CD4-positive, alpha-beta T cell treated with Interleukin-2 at 100 ng/mL for 4 hours (primary cell): ENCODE measurements around the gene STK11IP.

Experiments used
- DNase-seq: peaks from one replicate; pipeline ENCODE4 v3.0.0-alpha.2; 2020; ENCODE audit warnings: low spot score

The STK11IP gene

DNA sequence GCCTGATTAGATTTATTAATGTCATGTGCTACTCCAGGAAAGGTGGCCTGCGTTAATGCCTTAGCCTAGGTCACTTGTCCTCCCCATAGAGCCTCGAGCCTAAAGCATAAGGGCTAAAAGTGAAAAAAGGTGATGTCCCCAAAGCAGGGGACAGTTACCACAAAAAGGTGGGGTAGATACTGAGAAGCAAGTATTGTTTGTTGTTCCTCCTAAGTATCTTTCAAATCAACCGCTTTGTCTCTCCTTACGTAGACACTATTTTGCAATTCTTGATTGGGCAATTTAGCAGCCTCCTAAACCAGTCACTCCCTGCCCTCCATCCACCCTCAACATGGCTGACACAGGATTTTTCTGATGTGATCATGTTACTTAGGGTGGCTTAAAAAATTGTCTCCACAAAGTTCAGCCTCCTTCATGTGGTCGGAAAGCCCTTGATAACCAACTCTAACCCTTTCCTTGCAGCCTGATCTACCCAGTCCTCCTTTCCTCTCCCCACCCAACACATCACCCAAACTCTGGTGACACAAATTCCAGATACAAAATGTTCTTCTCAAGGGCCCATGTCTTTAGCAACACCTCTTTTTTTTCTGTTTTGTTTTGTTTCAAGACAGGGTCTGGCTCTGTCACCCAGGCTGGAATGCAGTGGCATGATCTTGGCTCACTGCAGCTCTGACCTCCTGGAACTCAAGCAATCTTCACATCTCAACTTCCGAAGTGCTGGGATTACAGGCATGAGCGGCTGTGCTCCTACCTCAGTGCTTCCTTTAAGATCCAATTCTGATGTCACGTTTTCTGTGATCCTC is 18.6 kb upstream of the STK11IP start:
- DNase-seq: no peak

DNA sequence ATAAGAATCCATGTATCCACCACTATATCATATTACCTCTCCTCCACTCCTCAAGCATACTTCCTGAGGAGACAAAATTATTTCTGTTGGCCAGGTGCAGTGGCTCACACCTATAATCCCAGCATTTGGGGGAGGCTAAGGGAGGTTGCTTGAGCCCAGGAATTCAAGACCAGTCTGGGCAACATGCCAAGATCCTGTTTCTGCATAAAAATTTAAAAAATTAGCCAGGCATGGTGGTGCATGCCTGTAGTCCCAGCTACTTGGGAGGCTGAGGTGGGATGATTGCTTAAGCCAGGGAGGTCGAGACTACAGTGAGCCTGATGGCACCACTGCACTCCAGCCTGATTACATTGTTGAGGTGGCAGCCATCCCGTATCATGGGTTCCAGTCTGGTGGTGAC is 16.3 kb upstream of the STK11IP start:
- no peak for DNase-seq

DNA sequence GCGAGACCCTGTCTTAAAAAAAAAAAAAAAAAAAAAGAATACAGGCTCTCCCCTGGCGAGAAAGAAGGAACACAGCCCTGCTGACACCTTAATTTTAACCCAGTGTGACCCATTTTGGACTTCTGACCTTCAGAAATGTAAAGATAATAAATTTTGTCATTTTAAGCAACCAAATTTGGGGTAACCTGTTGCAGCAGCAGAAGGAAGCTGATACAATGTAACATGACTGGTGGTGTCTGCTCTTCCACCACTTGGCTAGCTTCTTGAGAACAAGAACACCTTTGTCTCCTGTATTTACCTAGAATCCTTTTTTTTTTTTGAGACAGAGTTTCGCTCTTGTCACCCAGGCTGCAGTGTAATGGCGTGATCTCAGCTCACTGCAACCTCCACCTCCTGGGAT is 6.6 kb upstream of the STK11IP start:
- DNase-seq: no peak

DNA sequence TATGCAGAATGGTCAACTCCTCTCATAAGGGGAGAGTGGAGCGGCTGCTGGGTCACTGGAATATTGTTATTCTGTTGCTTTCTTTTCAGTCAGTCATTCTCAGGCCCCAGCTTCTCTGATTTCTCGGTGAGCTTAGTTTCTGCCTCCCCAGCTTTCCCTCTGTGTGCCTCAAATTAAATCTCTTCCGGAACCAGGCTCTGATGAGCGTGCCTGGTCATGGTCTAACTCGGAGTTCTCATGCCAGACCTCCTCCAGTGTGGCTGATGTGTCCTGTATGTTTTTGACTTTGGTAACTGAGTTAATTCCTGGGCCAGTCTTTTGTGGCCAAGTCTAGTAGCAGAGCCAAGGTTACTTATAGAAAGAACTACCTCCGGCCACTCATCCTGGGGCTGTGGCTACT is 4.9 kb upstream of the STK11IP start:
- no peak for DNase-seq

DNA sequence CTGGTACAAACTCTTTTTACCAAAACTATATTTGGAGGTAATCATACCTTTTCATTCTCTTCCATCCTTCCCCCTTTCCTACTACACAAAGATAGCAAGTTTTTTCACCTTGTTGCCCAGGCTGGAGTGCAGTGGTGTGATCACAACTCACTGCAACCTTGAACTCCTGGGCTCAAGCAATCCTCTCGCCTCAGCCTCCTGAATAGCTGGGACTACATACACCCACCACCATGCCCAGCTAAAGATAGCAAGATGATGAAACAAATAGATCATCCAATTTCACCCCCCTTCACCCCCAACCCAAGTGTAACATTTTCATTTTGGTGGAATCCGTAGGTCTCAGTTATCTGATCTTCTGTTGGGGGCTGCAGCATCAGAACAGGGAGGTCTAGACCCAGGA is 4.5 kb upstream of the STK11IP start:
- DNase-seq: no peak

DNA sequence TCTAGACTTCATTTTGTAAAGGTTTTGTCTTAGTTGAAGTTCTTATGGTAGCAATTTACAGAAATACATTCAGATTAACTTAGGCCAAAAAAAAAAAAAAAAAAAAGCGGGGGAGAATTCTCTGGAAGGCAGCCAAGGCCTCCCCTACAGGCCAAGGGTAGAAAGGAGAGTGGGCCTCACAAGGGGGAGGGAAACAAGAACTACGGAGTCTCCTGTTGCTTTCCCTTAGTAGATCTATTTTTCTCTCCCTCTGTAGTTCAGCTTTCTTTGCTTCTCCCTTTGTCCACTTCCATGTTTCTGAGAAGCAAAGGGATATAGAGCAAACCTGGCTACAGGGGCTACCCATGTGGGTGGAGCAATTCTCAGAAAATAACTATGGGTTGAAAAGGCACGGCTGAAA is 2.4 kb upstream of the STK11IP start:
- no peak for DNase-seq

DNA sequence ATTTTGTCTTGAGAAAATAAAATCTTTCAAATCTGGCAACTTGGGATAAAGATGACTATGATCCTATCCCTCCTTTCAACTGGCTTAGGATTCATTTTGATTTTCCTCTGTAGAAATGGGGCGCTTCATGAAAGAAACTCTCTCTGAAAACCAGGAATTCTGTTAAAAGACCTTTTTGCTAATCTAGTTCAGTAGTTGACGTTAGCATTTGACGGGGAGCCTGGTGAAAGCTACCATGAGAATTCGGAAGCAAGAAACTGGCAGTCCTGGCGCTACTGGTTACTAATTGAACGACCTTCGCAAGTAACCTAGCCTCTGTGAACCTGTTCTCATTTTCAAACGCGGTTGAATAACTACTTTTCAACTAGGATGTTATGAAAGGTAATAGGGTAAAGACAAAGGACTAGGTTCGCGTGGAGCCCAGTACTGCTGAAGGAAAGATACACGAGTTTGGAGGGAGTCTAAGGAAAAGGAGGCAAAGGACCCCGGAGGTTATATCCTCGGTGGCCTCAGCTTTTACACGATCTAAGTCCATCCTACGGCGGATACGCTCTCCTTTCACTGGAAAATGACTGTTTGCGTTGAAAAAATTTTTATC is 604 bp upstream of the STK11IP start:
- no peak for DNase-seq

DNA sequence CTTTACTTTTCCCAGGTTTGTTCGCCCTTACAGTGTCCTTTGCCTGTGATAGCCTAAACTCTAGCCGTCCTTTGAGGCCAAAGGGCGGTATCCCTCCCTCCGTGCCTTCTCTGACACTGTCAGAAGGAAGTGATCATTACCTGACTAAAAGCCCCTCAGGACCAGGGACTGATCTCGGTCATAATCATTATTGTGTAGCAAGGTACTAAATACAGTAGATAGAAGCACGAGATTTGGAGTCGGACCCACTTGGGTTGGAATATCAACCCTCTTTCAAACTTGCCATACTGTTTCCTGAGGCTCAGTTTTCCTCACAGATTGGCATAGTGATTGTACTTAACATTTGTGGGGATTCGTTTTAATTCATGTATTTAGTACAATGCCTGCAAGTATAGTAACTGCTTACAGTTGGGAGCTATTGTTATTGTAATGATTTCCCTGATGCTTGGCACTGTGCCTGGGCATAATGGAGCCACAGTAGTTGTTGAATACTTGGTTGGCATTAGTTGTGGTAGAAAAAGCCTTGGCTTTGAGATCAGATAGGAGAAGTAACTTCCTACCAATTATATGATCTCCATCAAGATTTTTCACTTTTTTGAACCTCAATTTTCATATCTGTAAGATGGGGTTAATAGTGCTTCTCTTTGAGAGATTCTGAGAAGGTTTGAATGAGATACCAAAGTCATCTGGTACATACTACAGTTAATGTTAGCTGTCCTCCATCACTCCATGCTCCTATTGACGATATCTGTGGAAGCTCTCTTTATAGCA is 836 bp downstream of the STK11IP start:
- no peak for DNase-seq

DNA sequence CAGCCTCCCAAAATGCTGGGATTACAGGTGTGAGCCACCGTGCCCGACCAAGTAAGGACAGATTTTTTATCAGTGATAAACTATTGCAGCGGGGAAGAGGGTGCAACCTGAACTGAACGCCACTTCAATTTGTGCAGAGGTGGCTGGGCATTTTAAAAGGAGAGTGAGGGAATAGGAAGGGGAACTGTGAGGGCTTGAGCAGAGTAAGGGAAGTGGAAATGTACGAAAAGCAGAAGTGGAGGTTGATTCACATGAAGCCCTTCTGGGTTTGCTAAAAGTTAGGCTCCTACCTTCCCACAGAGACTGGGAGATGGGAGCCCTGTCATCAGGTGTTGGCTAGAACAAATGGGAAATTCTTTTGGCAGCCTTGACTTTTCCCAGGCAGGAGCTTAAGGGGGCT is 6.1 kb downstream of the STK11IP start:
- no peak for DNase-seq

DNA sequence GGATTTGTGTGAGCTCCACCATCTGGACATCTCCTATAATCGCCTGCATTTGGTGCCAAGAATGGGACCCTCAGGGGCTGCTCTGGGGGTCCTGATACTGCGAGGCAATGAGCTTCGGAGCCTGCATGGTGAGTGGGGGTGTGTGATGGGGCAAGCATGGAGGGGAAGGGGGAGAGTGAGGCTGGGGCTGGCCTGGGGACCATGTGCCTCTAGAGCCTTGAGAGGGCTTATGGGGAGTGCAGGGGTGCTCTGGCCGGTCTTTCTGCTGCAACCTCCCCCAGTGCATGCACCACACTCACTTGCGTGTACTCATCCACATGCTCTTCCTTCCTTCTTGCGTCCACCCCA is 7.9 kb downstream of the STK11IP start:
- no peak for DNase-seq

DNA sequence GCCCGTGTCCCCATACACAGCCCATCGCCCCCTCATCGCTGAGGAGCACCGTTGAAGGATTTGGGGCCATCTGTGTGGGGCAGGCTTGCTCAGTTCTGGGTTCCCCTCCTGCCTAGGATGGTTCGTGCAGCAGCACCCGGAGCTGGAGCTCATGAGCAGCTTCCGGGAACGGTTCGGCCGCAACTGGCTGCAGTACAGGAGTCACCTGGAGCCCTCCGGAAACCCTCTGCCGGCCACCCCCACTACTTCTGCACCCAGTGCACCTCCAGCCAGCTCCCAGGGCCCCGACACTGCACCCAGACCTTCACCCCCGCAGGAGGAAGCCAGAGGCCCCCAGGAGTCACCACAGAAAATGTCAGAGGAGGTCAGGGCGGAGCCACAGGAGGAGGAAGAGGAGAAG is 10.3 kb downstream of the STK11IP start:
- DNase-seq: no peak

DNA sequence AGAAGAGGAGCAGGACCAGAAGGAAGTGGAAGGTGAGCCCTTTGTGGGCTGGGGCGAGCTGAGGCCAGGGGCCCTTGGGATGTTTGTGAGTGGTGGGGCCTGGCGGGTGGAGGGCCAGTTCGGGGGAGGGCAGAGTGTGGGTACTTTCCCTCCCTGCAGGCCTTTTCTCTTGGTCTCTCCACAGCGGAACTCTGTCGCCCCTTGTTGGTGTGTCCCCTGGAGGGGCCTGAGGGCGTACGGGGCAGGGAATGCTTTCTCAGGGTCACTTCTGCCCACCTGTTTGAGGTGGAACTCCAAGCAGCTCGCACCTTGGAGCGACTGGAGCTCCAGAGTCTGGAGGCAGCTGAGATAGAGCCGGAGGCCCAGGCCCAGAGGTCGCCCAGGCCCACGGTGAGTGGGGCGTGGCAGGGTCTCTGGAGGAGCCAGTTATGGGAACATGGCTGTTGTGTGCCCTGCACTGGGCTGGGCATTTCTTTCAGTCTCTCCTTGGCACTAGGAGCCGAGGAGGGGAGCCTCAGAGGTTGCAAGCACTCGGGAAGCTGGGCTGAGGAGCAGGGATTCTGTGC is 10.8 kb downstream of the STK11IP start:
- DNase-seq: no peak

DNA sequence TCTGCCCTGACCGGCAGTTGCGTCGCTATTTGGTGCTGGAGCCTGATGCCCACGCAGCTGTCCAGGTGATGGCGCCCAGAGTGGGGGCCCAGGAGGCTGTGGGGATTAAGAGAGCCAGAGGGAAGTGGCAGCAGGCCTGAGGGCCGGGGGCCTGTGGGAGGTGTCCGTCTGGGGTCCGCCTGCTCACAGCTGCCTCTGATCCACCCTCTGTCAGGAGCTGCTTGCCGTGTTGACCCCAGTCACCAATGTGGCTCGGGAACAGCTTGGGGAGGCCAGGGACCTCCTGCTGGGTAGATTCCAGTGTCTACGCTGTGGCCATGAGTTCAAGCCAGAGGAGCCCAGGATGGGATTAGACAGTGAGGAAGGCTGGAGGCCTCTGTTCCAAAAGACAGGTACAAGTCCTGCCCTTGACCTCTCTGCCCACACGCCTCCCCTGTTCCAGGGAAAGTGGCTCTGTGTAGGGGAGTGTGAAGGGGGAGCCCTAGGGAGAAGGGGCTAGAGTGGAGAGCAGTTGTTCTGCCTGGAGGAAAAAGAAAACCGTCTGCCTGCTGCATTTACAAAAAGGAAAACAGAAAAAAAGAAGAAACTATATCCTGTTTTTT is 11.6 kb downstream of the STK11IP start:
- DNase-seq: no peak

DNA sequence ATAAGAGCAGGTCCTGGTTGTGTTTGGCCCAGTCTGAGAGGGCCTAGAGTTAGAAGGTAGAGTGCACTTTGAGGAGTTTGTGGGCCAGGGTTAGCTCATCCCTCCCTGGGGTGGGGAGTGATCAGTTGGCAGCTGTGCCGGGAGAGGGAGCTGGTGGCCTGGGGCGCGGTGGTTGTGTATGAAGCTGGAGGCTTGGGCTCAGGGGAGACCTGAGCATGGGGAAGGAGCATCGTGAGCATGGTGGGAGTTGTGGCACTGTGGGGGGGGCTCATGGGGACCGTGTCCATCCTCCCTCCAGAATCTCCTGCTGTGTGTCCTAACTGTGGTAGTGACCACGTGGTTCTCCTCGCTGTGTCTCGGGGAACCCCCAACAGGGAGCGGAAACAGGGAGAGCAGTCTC is 13.6 kb downstream of the STK11IP start:
- DNase-seq: no peak

DNA sequence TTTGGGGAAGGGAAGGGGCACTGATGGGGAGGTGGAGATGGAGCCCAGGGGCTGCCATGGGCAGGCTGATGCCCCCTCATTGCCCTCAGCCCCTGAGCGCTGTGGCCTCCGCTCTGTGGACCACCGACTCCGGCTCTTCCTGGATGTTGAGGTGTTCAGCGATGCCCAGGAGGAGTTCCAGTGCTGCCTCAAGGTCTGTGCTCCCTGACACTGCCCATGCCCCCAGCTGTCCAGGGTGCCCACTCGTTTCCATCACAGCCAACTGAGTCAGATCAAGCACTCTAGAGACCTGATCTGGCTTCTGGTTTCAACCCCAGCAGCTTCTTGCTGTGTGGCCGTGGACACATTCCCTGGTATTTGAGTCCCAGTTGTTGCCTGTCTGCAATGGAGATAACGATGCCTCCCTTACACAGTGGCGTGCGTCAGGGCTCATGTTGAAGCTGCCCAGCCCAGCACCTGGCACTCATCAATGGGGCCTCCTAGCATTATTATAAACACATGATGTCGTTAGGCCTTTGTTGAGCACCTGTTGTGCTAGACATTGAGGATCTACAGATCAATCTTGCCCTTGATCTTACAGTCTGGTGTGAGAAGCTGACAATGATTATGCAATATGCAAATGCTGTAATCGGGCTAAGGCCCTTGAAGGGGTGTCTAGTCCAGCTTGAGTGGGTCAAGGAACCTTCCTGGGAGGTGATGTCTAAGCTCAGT is 14.4 kb downstream of the STK11IP start:
- no peak for DNase-seq

DNA sequence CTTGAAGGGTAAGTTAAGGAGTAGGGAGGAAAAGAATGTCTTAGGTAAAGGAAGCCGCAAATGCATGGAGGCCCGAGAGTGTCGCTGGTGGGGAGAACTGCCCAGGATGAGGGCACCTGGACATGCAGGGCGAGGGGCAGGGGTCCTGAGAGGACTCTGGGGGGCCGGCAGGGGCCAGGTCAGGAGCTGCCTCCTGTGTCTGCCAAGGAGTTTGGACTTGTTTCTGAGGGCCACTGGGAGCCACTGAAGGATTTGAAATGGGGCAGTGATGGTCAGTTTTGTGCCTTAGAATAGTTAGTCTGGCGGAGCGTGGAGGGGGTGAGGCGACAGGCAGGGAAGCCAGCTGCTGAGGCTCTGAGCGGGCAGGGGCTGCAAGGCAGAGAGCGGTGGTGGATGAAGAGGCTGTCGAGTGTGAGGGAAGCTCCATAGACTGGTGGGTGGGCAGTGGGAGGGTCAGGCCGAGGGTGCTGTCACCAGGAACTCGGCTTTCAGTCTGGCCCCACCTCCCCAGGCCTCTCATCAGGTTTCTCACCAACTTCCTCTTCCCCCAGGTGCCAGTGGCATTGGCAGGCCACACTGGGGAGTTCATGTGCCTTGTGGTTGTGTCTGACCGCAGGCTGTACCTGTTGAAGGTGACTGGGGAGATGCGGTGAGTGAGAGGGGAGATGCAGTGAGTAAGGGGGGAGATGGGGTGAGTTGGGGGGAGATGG is 15.1 kb downstream of the STK11IP start:
- DNase-seq: no peak

DNA sequence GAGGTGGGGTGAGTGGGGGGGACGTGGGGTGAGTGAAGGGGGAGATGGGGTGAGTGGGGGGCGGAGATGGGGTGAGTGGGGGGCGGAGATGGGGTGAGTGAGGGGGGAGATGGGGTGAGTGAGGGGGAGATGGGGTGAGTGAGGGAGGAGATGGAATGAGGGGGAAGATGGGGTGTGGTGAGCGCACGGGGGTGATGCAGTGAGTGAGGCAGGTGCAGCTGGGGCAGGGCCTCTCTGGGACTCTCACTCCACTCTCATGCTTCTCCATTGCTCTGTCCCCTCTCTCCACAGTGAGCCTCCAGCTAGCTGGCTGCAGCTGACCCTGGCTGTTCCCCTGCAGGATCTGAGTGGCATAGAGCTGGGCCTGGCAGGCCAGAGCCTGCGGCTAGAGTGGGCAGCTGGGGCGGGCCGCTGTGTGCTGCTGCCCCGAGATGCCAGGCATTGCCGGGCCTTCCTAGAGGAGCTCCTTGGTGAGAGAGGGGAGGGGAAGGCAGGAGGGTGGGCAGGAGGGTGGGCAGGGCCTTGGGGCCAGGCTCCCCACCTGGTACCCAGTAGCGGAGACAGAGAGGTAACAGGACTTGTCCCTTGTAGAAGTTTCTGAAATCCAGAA is 15.9 kb downstream of the STK11IP start:
- no peak for DNase-seq

DNA sequence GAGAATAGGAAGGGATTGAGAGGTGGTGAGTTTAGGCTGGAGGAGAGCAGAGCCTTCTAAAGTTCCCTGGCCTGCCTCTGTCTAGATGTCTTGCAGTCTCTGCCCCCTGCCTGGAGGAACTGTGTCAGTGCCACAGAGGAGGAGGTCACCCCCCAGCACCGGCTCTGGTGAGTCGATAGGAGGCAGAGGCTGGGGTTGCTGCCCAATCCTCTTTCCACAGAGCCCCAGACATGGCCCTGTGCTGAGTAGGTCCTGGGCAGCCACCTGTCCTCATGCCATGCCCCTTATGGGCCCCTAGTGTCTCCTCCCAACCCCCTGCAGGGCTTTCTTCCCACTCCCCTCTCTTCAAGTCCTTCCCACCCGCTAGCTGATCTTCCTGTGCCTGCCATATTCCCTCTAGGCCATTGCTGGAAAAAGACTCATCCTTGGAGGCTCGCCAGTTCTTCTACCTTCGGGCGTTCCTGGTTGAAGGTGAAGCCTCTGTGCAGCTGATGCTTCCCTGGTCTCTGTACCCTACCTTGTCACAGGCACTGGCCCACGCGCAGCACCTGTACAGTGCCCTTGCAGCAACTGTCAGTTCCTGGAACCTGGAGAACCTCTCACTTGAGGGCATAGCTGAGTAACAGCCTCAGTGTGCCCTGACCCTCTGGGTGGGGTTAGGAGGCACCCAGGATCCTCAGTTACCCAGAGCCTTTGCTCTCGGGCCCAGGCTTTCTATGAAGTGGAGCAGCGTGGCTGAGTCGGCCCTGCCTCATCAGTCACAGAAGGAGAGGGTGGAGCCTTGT is 16.6 kb downstream of the STK11IP start:
- DNase-seq: no peak

DNA sequence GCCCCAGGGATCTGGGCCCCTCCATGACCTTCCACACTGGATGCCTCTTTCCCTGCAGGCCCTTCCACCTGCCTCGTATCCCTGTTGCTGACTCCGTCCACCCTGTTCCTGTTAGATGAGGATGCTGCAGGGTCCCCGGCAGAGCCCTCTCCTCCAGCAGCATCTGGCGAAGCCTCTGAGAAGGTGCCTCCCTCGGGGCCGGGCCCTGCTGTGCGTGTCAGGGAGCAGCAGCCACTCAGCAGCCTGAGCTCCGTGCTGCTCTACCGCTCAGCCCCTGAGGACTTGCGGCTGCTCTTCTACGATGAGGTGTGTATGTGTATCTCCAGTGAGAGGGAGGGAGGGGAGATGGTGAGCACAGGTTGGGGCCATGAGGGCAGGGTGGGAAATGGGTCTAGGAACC is 17.4 kb downstream of the STK11IP start:
- DNase-seq: no peak

DNA sequence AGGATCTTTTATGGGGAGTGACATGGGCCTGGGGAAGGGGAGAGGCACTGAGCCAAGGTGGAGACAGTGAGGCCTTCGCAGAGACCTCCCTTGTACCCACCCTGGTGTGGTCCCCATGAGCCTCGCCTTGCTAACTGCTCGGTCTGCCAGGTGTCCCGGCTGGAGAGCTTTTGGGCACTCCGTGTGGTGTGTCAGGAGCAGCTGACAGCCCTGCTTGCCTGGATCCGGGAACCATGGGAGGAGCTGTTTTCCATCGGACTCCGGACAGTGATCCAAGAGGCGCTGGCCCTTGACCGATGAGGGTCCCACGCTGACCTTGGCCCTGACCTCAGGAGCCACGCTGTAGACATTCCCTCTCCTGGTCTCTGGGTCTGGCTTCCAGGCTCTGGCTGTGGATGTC is 18.2 kb downstream of the STK11IP start:
- no peak for DNase-seq
